ENCODE data around the gene NLRP2B. TPM values are rescaled to one million over a fixed set of nuclear protein-coding genes. Genes with fewer than 3 reads are reported as not detected.

The NLRP2B gene
- total RNA-seq, 6 donors from 2014 or later = not detected

GRCh38 chrX:57675320-57675719 is 4.7 kb downstream of the NLRP2B start:
- H3K27ac ChIP-seq = no peak overlapping the region
- no peaks in the 10 kb centered on the region for H3K27me3 ChIP-seq
- peaks cover 0 to 15% (median 0%) of the 10 kb centered on the region in 4 donors for H3K9me3 ChIP-seq
- no peak overlapping the region for H3K4me3 ChIP-seq
- no peaks in the 10 kb centered on the region for H3K36me3 ChIP-seq
- TF ChIP-seq CTCF (IDR thresholded peaks at IDR 0.05) = no peak
- TF ChIP-seq POLR2AphosphoS5 (IDR thresholded peaks at IDR 0.05) = no peak
- no peak for TF ChIP-seq POLR2A (IDR thresholded peaks at IDR 0.05)
- no peak for TF ChIP-seq EP300 (IDR thresholded peaks at IDR 0.05)
- no peak for ATAC-seq (ENCODE audit: low FRiP score in 2 of 2)
- 66 to 81% methylated on average over 2 of the region's 2 CpGs for WGBS, 2 donors
- DNase-seq = no peak
- no peaks in the 10 kb centered on the region for H3K4me1 ChIP-seq

DNA sequence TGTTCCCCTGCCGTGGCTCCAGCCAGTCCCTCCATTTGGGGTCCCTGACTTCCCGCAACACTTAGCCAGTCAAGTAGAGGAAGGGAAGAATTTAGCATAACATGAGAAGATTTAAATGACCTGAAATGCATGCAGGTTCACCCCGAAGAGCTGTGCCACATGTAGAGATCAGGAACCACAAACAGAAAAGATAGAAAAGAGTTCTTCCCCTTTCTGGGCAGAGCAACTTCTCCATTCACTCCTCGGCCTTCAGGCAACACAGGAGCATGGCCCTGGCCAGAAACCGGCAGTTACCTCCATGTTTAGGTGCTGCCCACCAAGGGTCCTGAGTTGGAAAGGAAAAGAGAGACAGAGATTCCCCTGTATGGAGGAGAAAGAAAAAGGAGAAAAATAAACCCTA is 5.2 kb downstream of the NLRP2B start:
- TF ChIP-seq CTCF (IDR thresholded peaks at IDR 0.05) = no peak
- no peak for TF ChIP-seq EP300 (IDR thresholded peaks at IDR 0.05)
- no peak for TF ChIP-seq POLR2AphosphoS5 (IDR thresholded peaks at IDR 0.05)
- no peak for TF ChIP-seq POLR2A (IDR thresholded peaks at IDR 0.05)
- Histone ChIP-seq H3K27me3 (no peaks in the 10 kb centered on the region), H3K36me3 (no peaks in the 10 kb centered on the region), H3K4me3 (no peak overlapping the region), H3K4me1 (no peaks in the 10 kb centered on the region), H3K27ac (no peak overlapping the region), H3K9me3 (peaks cover 0 to 15% (median 0%) of the 10 kb centered on the region in 4 donors)
- no peak for ATAC-seq (ENCODE audit: low FRiP score in 2 of 2)
- WGBS, 2 donors = 65 to 71% methylated on average over 5 of the region's 5 CpGs
- DNase-seq = no peak

DNA sequence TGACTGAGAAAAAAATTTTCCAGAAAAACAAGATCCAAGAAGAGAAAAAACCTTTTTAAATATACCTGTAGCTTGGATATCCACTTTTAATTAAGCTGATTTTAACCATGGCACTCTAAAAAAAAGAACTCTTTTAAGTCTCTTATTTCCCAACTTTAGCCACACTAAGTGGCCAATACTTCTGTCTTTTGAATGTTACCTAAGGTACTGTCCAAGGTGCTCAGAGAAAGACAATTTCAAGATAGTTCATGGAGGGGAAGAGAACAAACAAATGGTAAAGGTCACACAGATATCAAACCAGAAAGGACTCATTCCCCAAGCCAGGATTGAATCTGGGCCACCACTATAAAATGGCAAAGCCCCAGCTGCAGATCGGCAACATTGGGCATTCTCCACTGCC is 10.1 kb downstream of the NLRP2B start:
- Histone ChIP-seq H3K4me1 (no peaks in the 10 kb centered on the region), H3K27ac (no peak overlapping the region), H3K9me3 (peaks cover 0 to 15% (median 0%) of the 10 kb centered on the region in 4 donors), H3K36me3 (no peaks in the 10 kb centered on the region), H3K4me3 (no peak overlapping the region), H3K27me3 (no peaks in the 10 kb centered on the region)
- WGBS, 2 donors = 72 to 89% methylated on average over 1 of the region's 1 CpG
- DNase-seq (no peak), ATAC-seq (ENCODE audit: low FRiP score in 2 of 2) (no peak)
- TF ChIP-seq CTCF (IDR thresholded peaks at IDR 0.05) = no peak

GRCh38 chrX:57667010-57667409 is 13.1 kb downstream of the NLRP2B start:
- Histone ChIP-seq H3K27me3 (no peaks in the 10 kb centered on the region), H3K4me1 (no peaks in the 10 kb centered on the region), H3K9me3 (no peaks in the 10 kb centered on the region), H3K36me3 (no peaks in the 10 kb centered on the region), H3K4me3 (no peak overlapping the region), H3K27ac (no peak overlapping the region)
- 50 to 86% methylated on average over 1 of the region's 1 CpG for WGBS, 2 donors
- TF ChIP-seq POLR2A (IDR thresholded peaks at IDR 0.05) (no peak), CTCF (IDR thresholded peaks at IDR 0.05) (no peak), POLR2AphosphoS5 (IDR thresholded peaks at IDR 0.05) (no peak)
- ATAC-seq (ENCODE audit: low FRiP score in 2 of 2) = no peak
- DNase-seq = no peak

- H3K27ac ChIP-seq = no peak overlapping the region
- ATAC-seq (ENCODE audit: low FRiP score in 2 of 2) (no peak), DNase-seq (no peak)
- H3K27me3 ChIP-seq = no peaks in the 10 kb centered on the region
- H3K9me3 ChIP-seq = peaks cover 0 to 18% (median 2%) of the 10 kb centered on the region in 4 donors
- H3K4me3 ChIP-seq = no peak overlapping the region
- H3K4me1 ChIP-seq = no peaks in the 10 kb centered on the region
- WGBS, 2 donors = 73 to 95% methylated on average over 2 of the region's 2 CpGs
- TF ChIP-seq EP300 (IDR thresholded peaks at IDR 0.05) (no peak), CTCF (IDR thresholded peaks at IDR 0.05) (no peak), POLR2A (IDR thresholded peaks at IDR 0.05) (no peak), POLR2AphosphoS5 (IDR thresholded peaks at IDR 0.05) (no peak)
- H3K36me3 ChIP-seq = no peaks in the 10 kb centered on the region
Observed at GRCh38 chrX:57655065-57655464, 25.0 kb downstream of the NLRP2B start.

Measured in upper lobe of left lung (tissue), 6 donors.